ENCODE results near the gene PATJ. TPM values are rescaled to one million over a fixed set of nuclear protein-coding genes. Genes with fewer than 3 reads are reported as not detected.

The PATJ gene
- total and polyA plus RNA-seq, 2 of the 13 experiments (the other 11 are each of a cell fraction or from before 2014, with no cell fraction given) = 6.2 to 16.8 TPM

GRCh38 chr1:62088439-62088838 is 346.2 kb downstream of the PATJ start:
- ChIA-PET CTCF (ENCODE audit: low intra/inter-chr PET ratio, low total read pairs) (no interaction called here), POLR2A (no interaction called here)
- no peak for FAIRE-seq
- Histone ChIP-seq H3K4me2 (ENCODE audit: low read depth, low read length) (no peak overlapping the region), H3K36me3 (replicated peaks in 1 of 2; ENCODE audit: control insufficient read depth in 1 of 2, insufficient read depth in 2 of 2, low read length in 2 of 2) (peaks cover 0 to 6% of the 10 kb centered on the region in 2 experiments; a peak in 1 of 5 replicates), H4K20me1 (ENCODE audit: insufficient read depth, low read length) (no peaks in the 10 kb centered on the region), H3K9me3 (ENCODE audit: low read length) (no peaks in the 10 kb centered on the region), H3K4me1 (ENCODE audit: insufficient read depth, low read length) (0 out of 2 replicates have a peak, but pooled peaks cover 16% of the 10 kb centered on the region), H3K4me3 (replicated peaks in 1 of 3; ENCODE audit: insufficient read depth in 1 of 3, low read depth in 2 of 3, low read length in 3 of 3) (no peak overlapping the region), H2AFZ (ENCODE audit: low read length) (no peak overlapping the region), H3K27me3 (ENCODE audit: control insufficient read depth in 1 of 2, insufficient read depth in 2 of 2, low read length in 2 of 2) (no peaks in the 10 kb centered on the region), H3K9ac (ENCODE audit: insufficient read depth, low read depth, low read length) (no peak overlapping the region), H3K79me2 (ENCODE audit: insufficient read depth, low read length) (no peaks in the 10 kb centered on the region), H3K27ac (ENCODE audit: extremely low read length, insufficient read depth, low read length) (no peak overlapping the region)
- BruUV-seq (replicated peaks) = no TSS peak
- peak; percentile 67; the same call in 2 of the 3 replicates for ATAC-seq
- intact Hi-C loops (cut with micrococcal nuclease; ENCODE audit: unreplicated experiment) (no loop called here), in situ Hi-C loops (cut with HindIII; ENCODE audit: extremely low pct_ligation_motif_present, low pct_unique_long_range_greater_than_20kb) (no loop called here)
- peak; percentile 50 for DNase-seq (ENCODE audit: low spot score)
- TF ChIP-seq STAT5B (CRISPR knock-in tag; IDR thresholded peaks at IDR 0.05) (no peak), FOXA1 (IDR thresholded peaks at IDR 0.05) (no peak), FOXA1 (CRISPR knock-in tag; IDR thresholded peaks at IDR 0.05) (peak; percentile 38; the same call in 1 of the 2 replicates)

- no peaks in the 10 kb centered on the region for H3K9me3 ChIP-seq (ENCODE audit: low read length)
- no peak overlapping the region for H3K27ac ChIP-seq (ENCODE audit: extremely low read length, insufficient read depth, low read length)
- no peak for ATAC-seq
- in situ Hi-C loops (cut with HindIII; ENCODE audit: extremely low pct_ligation_motif_present, low pct_unique_long_range_greater_than_20kb) = no loop called here
- no peaks in the 10 kb centered on the region for H3K27me3 ChIP-seq (ENCODE audit: control insufficient read depth in 1 of 2, insufficient read depth in 2 of 2, low read length in 2 of 2)
- CTCF ChIA-PET (ENCODE audit: low intra/inter-chr PET ratio, low total read pairs) = no interaction called here
- intact Hi-C loops (cut with micrococcal nuclease; ENCODE audit: unreplicated experiment) = no loop called here
- H3K9ac ChIP-seq (ENCODE audit: insufficient read depth, low read depth, low read length) = no peak overlapping the region
- H3K4me1 ChIP-seq (ENCODE audit: insufficient read depth, low read length) = 0 out of 2 replicates have a peak, but pooled peaks cover 16% of the 10 kb centered on the region
- peak; percentile 37 for DNase-seq (ENCODE audit: low spot score)
- no peak overlapping the region for H3K4me3 ChIP-seq (replicated peaks in 1 of 3; ENCODE audit: insufficient read depth in 1 of 3, low read depth in 2 of 3, low read length in 3 of 3)
- no peak for TF ChIP-seq SP4 (CRISPR knock-in tag; IDR thresholded peaks at IDR 0.05)
- TF ChIP-seq ZNF615 (CRISPR knock-in tag; IDR thresholded peaks at IDR 0.05; ENCODE audit: borderline replicate concordance) = no peak
- no peak for TF ChIP-seq ZNF792 (CRISPR knock-in tag; IDR thresholded peaks at IDR 0.05)
- no peak for TF ChIP-seq LBX2 (CRISPR knock-in tag; IDR thresholded peaks at IDR 0.05; ENCODE audit: borderline replicate concordance)
- no peak for TF ChIP-seq ZBTB7B (CRISPR knock-in tag; IDR thresholded peaks at IDR 0.05)
- no peak for TF ChIP-seq ZNF431 (CRISPR knock-in tag; IDR thresholded peaks at IDR 0.05; ENCODE audit: borderline replicate concordance, low read depth)
- TF ChIP-seq ZSCAN29 (CRISPR knock-in tag; conservative IDR thresholded peaks at IDR 0.05) = no peak
- TF ChIP-seq PTBP1 (IDR thresholded peaks at IDR 0.05; ENCODE audit: low read depth, low read length, poor library complexity, severe bottlenecking) = no peak
- no peak for TF ChIP-seq TRAFD1 (CRISPR knock-in tag; IDR thresholded peaks at IDR 0.05; ENCODE audit: borderline replicate concordance)
- no peak for TF ChIP-seq GZF1 (CRISPR knock-in tag; IDR thresholded peaks at IDR 0.05)
- TF ChIP-seq RBM22 (optimal IDR thresholded peaks at IDR 0.05; ENCODE audit: low read length) = no peak
- no peak for TF ChIP-seq GTF2F1 (IDR thresholded peaks at IDR 0.05; ENCODE audit: low read length)
- FAIRE-seq = no peak
- no TSS peak for BruUV-seq (replicated peaks)
- POLR2A ChIA-PET = no interaction called here
- 0 out of 5 replicates have a peak, but pooled peaks cover 0 to 2% of the 10 kb centered on the region in 2 experiments for H3K36me3 ChIP-seq (replicated peaks in 1 of 2; ENCODE audit: control insufficient read depth in 1 of 2, insufficient read depth in 2 of 2, low read length in 2 of 2)
- H3K4me2 ChIP-seq (ENCODE audit: low read depth, low read length) = no peak overlapping the region
- 94% methylated on average over 2 of the region's 2 CpGs for WGBS (ENCODE audit: low lambda C conversion rate)
- no peaks in the 10 kb centered on the region for H4K20me1 ChIP-seq (ENCODE audit: insufficient read depth, low read length)
- H2AFZ ChIP-seq (ENCODE audit: low read length) = no peak overlapping the region
- H3K79me2 ChIP-seq (ENCODE audit: insufficient read depth, low read length) = no peaks in the 10 kb centered on the region
Observed at GRCh38 chr1:62089570-62089969, 347.3 kb downstream of the PATJ start.
